GM12801 (cell line): Measurements from ENCODE around the gene ASMT.

Experiments
- TF ChIP-seq, protein P1 (sequence below): IDR thresholded peaks from one replicate; pipeline ENCODE4 v1.5.1; 2011; ENCODE audit warnings: control low read depth; ENCODE audit not compliant: insufficient read length; ENCODE audit errors: extremely low read depth

Gene ASMT

DNA sequence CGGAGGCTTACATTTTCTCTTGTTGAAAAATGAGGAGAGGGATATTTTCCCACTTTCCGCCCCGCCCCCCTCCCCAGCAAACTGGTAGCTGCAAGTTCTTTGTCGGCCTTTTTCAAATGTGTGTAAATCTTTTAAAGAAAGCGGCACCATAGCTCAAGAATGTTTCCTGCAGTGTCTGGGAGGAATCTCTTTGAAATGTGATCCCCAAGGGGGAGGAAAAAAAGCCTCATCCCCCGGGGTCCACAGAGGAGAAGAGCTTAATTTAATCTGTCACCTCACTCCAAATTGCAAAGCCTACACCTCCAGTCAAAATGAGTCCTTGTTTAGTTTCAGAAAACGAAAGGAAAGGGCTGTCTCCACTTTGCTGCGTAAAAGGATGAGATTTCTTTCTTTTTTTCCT lies 34.8 kb downstream of the ASMT start:
- TF ChIP-seq, protein P1, sequence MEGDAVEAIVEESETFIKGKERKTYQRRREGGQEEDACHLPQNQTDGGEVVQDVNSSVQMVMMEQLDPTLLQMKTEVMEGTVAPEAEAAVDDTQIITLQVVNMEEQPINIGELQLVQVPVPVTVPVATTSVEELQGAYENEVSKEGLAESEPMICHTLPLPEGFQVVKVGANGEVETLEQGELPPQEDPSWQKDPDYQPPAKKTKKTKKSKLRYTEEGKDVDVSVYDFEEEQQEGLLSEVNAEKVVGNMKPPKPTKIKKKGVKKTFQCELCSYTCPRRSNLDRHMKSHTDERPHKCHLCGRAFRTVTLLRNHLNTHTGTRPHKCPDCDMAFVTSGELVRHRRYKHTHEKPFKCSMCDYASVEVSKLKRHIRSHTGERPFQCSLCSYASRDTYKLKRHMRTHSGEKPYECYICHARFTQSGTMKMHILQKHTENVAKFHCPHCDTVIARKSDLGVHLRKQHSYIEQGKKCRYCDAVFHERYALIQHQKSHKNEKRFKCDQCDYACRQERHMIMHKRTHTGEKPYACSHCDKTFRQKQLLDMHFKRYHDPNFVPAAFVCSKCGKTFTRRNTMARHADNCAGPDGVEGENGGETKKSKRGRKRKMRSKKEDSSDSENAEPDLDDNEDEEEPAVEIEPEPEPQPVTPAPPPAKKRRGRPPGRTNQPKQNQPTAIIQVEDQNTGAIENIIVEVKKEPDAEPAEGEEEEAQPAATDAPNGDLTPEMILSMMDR: no peak

DNA sequence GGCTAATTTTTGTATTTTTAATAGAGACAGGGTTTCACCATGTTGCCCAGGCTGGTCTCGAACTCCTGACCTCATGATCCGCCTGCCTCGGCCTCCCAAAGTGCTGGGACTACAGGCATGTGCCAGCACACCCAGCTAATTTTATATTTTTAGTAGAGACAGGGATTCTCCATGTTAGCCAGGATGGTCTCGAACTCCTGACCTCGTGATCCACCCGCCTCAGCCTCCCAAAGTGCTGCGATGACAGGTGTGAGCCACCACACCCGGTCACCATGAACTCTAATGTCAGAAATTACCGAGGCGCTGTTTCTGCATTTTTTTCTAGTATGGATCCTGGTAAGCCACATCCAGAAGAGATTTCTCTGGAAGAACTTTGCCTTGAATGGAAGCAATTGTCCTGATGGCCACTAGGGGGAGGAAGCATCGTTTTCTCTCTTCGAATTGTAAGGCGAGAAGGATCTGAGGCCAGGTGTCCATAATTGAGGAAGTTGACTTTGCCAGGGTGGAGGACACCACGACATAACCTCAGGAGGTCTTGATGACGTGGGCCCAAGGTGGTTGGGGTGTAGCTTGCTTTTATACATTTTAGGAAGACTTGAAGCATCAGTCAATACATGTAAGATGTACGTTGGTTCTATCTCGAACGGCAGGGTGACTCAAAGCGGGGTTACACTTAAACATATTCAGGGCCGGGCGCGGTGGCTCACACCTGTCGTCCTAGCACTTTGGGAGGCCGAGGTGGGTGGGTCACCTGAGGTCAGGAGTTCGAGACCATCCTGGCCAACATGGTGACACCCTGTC lies 37.4 kb downstream of the ASMT start:
- TF ChIP-seq, protein P1: peak; percentile 84

GRCh38 chrX:1656379-1656778 lies 41.5 kb downstream of the ASMT start:
- TF ChIP-seq, protein P1: no peak

- TF ChIP-seq, protein P1: no peak
Measured at GRCh38 chrX:1657367-1658070, 42.7 kb downstream of the ASMT start.

DNA sequence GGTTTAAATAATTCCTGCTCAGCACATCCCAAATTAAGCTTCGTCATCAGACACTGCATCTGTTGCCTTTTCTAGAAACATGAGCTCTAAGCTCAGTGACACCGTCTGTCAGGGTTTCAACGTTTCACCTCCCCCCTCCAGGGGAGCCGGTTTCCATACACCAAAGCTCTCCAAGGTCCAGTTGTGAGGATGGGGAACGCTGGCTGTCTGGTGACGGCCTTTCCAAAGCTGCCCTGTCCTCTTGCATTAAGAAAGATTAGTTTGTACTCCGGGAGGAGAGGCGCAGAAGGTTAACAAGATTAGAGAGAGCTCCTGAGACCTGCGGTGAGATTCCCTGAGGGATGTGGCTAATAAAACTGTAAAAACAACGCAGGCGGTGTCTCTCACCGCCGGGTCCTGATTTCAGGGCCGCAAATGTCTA lies 43.2 kb downstream of the ASMT start:
- TF ChIP-seq, protein P1: no peak

DNA sequence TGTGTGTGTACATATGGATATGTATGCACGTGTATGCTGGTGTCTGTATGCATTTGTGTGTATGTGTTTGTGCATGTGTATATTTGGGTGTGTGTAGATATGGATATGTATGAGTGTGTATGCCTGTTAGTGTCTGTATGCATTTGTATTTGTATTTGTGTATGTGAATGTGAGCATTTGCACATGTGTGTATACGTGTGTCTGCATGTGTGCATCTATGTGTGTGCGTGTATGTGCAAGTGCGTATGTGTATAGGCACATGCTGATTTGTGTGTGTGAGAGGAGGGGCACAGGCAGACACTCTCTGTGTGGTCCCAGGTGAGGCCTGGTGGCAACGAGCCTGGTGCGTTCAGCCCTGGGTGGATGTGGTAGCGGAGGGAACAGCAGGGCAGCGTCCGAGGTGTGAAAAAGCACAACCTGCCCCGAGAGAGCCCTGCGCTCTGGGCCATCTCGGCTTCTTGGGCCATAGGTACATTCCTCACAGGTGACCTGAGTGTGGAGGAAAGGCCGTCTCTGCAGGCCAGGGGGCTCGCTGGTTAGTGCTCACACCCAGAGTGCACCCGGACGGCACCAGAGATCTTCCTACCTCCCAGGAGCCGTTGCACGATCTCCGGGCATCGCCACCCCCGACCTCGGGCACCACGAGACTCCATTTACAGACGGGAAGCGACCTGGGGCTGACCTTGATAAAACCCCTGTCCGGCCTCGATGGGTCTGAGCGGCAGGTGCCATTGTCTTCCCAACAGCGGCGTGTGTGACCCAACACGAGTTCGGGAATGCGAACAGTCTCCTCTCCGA lies 45.0 kb downstream of the ASMT start:
- TF ChIP-seq, protein P1: no peak
